Activated T-helper 2 cell treated with anti-CD3 and anti-CD28 coated beads, Interferon-gamma antibody, Interleukin-2, Interleukin-4, amounts not matched to agents 10 μg/mL and 5 μg/mL and 100 μg/mL, durations not matched to agents 14 hours and 24 hours and 36 hours (primary cell): ENCODE results near the gene FUT6. TPM values are rescaled to one million over a fixed set of nuclear protein-coding genes. Genes with fewer than 3 reads are reported as not detected.
"Not testable (repeated sequence)": the region's sequence is repeated elsewhere in the genome, so short reads cannot be mapped to it uniquely, and the experiment has no call there.

Experiments
- DNase-seq: peaks from one replicate; pipeline ENCODE4 v3.0.0; 2021; ENCODE audit warnings: low spot score
- H3K27ac Mint-ChIP-seq: one replicate; pipeline ENCODE4 v1.8.0; 2021; ENCODE audit warnings: mixed read lengths
- H3K27me3 Mint-ChIP-seq: one replicate; pipeline ENCODE4 v1.8.0; 2021; ENCODE audit warnings: low read depth, mixed read lengths
- H3K36me3 Mint-ChIP-seq: one replicate; pipeline ENCODE4 v1.8.0; 2021; ENCODE audit warnings: low read depth, mixed read lengths
- H3K4me1 Mint-ChIP-seq: one replicate; pipeline ENCODE4 v1.8.0; 2021; ENCODE audit warnings: low read depth, mixed read lengths
- H3K4me3 Mint-ChIP-seq: one replicate; pipeline ENCODE4 v1.8.0; 2021; ENCODE audit warnings: low read depth, mild to moderate bottlenecking, moderate library complexity, mixed read lengths
- H3K9me3 Mint-ChIP-seq: one replicate; pipeline ENCODE4 v1.8.0; 2021; ENCODE audit warnings: mixed read lengths
- intact Hi-C: fragments of 100-400 bp; cut with micrococcal nuclease; formaldehyde crosslinking; loops from one replicate; pipeline ENCODE4 v1.15.1; 2023
- total RNA-seq: library from RNA; stranded (reverse); gene quantifications from 2 replicates; pipeline ENCODE4 v1.2.3, GENCODE V29; 2022

Gene FUT6
- total RNA-seq, 1 donor from 2014 or later, result not detected

- Mint-ChIP-seq H3K9me3 (no peaks in the 10 kb centered on the region), H3K27ac (no peak overlapping the region), H3K36me3 (no peaks in the 10 kb centered on the region), H3K4me3 (no peak overlapping the region), H3K27me3 (no peaks in the 10 kb centered on the region), H3K4me1 (peaks cover 2% of the 10 kb centered on the region)
- DNase-seq, result no peak
- intact Hi-C loops, result no loop called here
Observed at GRCh38 chr19:5850189-5850588, 10.7 kb upstream of the FUT6 start.

GRCh38 chr19:5848621-5849020, 9.1 kb upstream of the FUT6 start:
- H3K27ac Mint-ChIP-seq, H3K36me3 Mint-ChIP-seq, H3K4me1 Mint-ChIP-seq, H3K9me3 Mint-ChIP-seq, DNase-seq, H3K4me3 Mint-ChIP-seq, H3K27me3 Mint-ChIP-seq, intact Hi-C loops: not testable (repeated sequence)

- intact Hi-C loops, H3K4me1 Mint-ChIP-seq, DNase-seq, H3K36me3 Mint-ChIP-seq, H3K27me3 Mint-ChIP-seq, H3K9me3 Mint-ChIP-seq, H3K27ac Mint-ChIP-seq, H3K4me3 Mint-ChIP-seq: not testable (repeated sequence)
Observed at GRCh38 chr19:5847846-5848245, 8.3 kb upstream of the FUT6 start.

GRCh38 chr19:5844456-5845433, 5.2 kb upstream of the FUT6 start:
- H3K9me3 Mint-ChIP-seq, result no peaks in the 10 kb centered on the region
- no peaks in the 10 kb centered on the region for H3K36me3 Mint-ChIP-seq
- intact Hi-C loops, result no loop called here
- H3K4me3 Mint-ChIP-seq, result no peak overlapping the region
- DNase-seq, result no peak
- H3K27ac Mint-ChIP-seq, result no peak overlapping the region
- H3K27me3 Mint-ChIP-seq, result no peaks in the 10 kb centered on the region
- H3K4me1 Mint-ChIP-seq, result no peaks in the 10 kb centered on the region

GRCh38 chr19:5843295-5843927, 3.9 kb upstream of the FUT6 start:
- peaks cover 4% of the 10 kb centered on the region for H3K4me1 Mint-ChIP-seq

GRCh38 chr19:5841735-5842111, 2.2 kb upstream of the FUT6 start:
- H3K27ac Mint-ChIP-seq, H3K4me1 Mint-ChIP-seq, H3K4me3 Mint-ChIP-seq, intact Hi-C loops, DNase-seq, H3K27me3 Mint-ChIP-seq, H3K36me3 Mint-ChIP-seq, H3K9me3 Mint-ChIP-seq: not testable (repeated sequence)

More at GRCh38 chr19:5843295-5843927, 3.9 kb upstream of the FUT6 start:
- DNase-seq, result no peak
- intact Hi-C loops, result no loop called here
- no peak overlapping the region for H3K4me3 Mint-ChIP-seq
- H3K27me3 Mint-ChIP-seq, result no peaks in the 10 kb centered on the region
- H3K27ac Mint-ChIP-seq, result no peak overlapping the region
- H3K36me3 Mint-ChIP-seq, result no peaks in the 10 kb centered on the region
- no peaks in the 10 kb centered on the region for H3K9me3 Mint-ChIP-seq

- H3K4me3 Mint-ChIP-seq, result no peak overlapping the region
- H3K9me3 Mint-ChIP-seq, result no peaks in the 10 kb centered on the region
- intact Hi-C loops, result no loop called here
- no peak for DNase-seq
- H3K36me3 Mint-ChIP-seq, result no peaks in the 10 kb centered on the region
- no peaks in the 10 kb centered on the region for H3K27me3 Mint-ChIP-seq
- no peak overlapping the region for H3K27ac Mint-ChIP-seq
- peaks cover 4% of the 10 kb centered on the region for H3K4me1 Mint-ChIP-seq
Observed at GRCh38 chr19:5838353-5839064, 993 bp downstream of the FUT6 start.

- intact Hi-C loops, result no loop called here
- DNase-seq, result no peak
- no peaks in the 10 kb centered on the region for H3K9me3 Mint-ChIP-seq
Observed at GRCh38 chr19:5837761-5838352, 1.6 kb downstream of the FUT6 start.

GRCh38 chr19:5832527-5833216, 6.8 kb downstream of the FUT6 start:
- Mint-ChIP-seq H3K27ac (no peak overlapping the region), H3K4me1 (peaks cover 1% of the 10 kb centered on the region), H3K27me3 (no peaks in the 10 kb centered on the region), H3K36me3 (no peaks in the 10 kb centered on the region), H3K4me3 (no peak overlapping the region), H3K9me3 (no peaks in the 10 kb centered on the region)
- intact Hi-C loops, result no loop called here
- DNase-seq, result no peak

More at GRCh38 chr19:5837761-5838352, 1.6 kb downstream of the FUT6 start:
- H3K27me3 Mint-ChIP-seq, result no peaks in the 10 kb centered on the region
- H3K27ac Mint-ChIP-seq, result no peak overlapping the region
- peaks cover 4% of the 10 kb centered on the region for H3K4me1 Mint-ChIP-seq
- H3K4me3 Mint-ChIP-seq, result no peak overlapping the region
- H3K36me3 Mint-ChIP-seq, result no peaks in the 10 kb centered on the region

- intact Hi-C loops, result no loop called here
- Mint-ChIP-seq H3K27me3 (no peaks in the 10 kb centered on the region), H3K27ac (no peak overlapping the region), H3K36me3 (no peaks in the 10 kb centered on the region), H3K4me1 (peaks cover 3% of the 10 kb centered on the region), H3K4me3 (no peak overlapping the region), H3K9me3 (no peaks in the 10 kb centered on the region)
- no peak for DNase-seq
Observed at GRCh38 chr19:5832061-5832460, 7.4 kb downstream of the FUT6 start.

- no peak for DNase-seq
- H3K27ac Mint-ChIP-seq, result no peak overlapping the region
- H3K27me3 Mint-ChIP-seq, result no peaks in the 10 kb centered on the region
- no peaks in the 10 kb centered on the region for H3K9me3 Mint-ChIP-seq
- peaks cover 5% of the 10 kb centered on the region for H3K4me1 Mint-ChIP-seq
- no peaks in the 10 kb centered on the region for H3K36me3 Mint-ChIP-seq
- no peak overlapping the region for H3K4me3 Mint-ChIP-seq
- intact Hi-C loops, result no loop called here
Observed at GRCh38 chr19:5831159-5831558, 8.3 kb downstream of the FUT6 start.

GRCh38 chr19:5829567-5830310, 9.8 kb downstream of the FUT6 start:
- Mint-ChIP-seq H3K36me3 (no peaks in the 10 kb centered on the region), H3K4me1 (peaks cover 5% of the 10 kb centered on the region), H3K27ac (peak overlapping the region; percentile 24), H3K9me3 (no peaks in the 10 kb centered on the region), H3K27me3 (no peaks in the 10 kb centered on the region), H3K4me3 (peak overlapping the region; percentile 65)
- intact Hi-C loops, result no loop called here
- DNase-seq, result no peak
